Smooth muscle cell (in vitro differentiated cells): Measurements from ENCODE around the gene BPIFB4. TPM values are rescaled to one million over a fixed set of nuclear protein-coding genes. Genes with fewer than 3 reads are reported as not detected.

ENCODE experiments used
- DNase-seq: peaks from one replicate; lab custom pipeline; 2025; ENCODE audit not compliant: unreplicated experiment; lab: John Stamatoyannopoulos, UW
- H2AFZ ChIP-seq: fragments of 200-600 bp; sonication (generic); 2 replicates; pipeline ENCODE4 v1.6.0; 2016; ENCODE audit warnings: antibody characterized with exemption, low read depth, mild to moderate bottlenecking
- H3F3A ChIP-seq: fragments of 200-600 bp; sonication (generic); 2 replicates; pipeline ENCODE4 v1.6.0; 2017; ENCODE audit warnings: antibody characterized with exemption, low read depth
- H3K27ac ChIP-seq: fragments of 200-600 bp; sonication (generic); 2 replicates; pipeline ENCODE4 v1.5.1; 2016; ENCODE audit warnings: low read depth, mild to moderate bottlenecking
- H3K27me3 ChIP-seq: fragments of 200-600 bp; sonication (generic); 2 replicates; pipeline ENCODE4 v1.6.1; 2016; ENCODE audit warnings: low read depth, mild to moderate bottlenecking
- H3K36me3 ChIP-seq: fragments of 200-600 bp; sonication (generic); 2 replicates; pipeline ENCODE4 v1.5.1; 2016; ENCODE audit warnings: low read depth
- H3K4me1 ChIP-seq: fragments of 200-600 bp; sonication (generic); 2 replicates; pipeline ENCODE4 v1.5.1; 2016; ENCODE audit warnings: low read depth
- H3K4me2 ChIP-seq: fragments of 200-600 bp; sonication (generic); 2 replicates; pipeline ENCODE4 v1.6.0; 2016; ENCODE audit warnings: mild to moderate bottlenecking
- H3K4me3 ChIP-seq: fragments of 200-600 bp; sonication (generic); 2 replicates; pipeline ENCODE4 v1.5.1; 2016; ENCODE audit warnings: mild to moderate bottlenecking
- H3K79me2 ChIP-seq: fragments of 200-600 bp; sonication (generic); 2 replicates; pipeline ENCODE4 v1.6.0; 2016; ENCODE audit warnings: low read depth, mild to moderate bottlenecking
- H3K9ac ChIP-seq: fragments of 200-600 bp; sonication (generic); 2 replicates; pipeline ENCODE4 v1.6.0; 2016; ENCODE audit warnings: low read depth
- H3K9me3 ChIP-seq: fragments of 200-600 bp; sonication (generic); replicated peaks from 2 replicates; pipeline ENCODE4 v1.5.1; 2016; ENCODE audit warnings: low read depth
- H4K20me1 ChIP-seq: fragments of 200-600 bp; sonication (generic); 2 replicates; pipeline ENCODE4 v1.6.0; 2016; ENCODE audit warnings: low read depth
- WGBS: methylation state at CpG from one replicate; pipeline ENCODE4 v1.1.7; 2016; ENCODE audit warnings: low lambda C conversion rate; 5-methylcytosine and 5-hydroxymethylcytosine counted together
- polyA plus RNA-seq: library from polyadenylated mRNA; unstranded; fragments of >200 nt; fragmentation: Nextera tagmentation; extraction: Ambion mirVana; gene quantifications from 2 replicates; pipeline ENCODE4 v1.2.1, GENCODE V29; 2016
- total RNA-seq: library from RNA; depleted of rRNA; stranded (reverse); fragments of >200 nt; gene quantifications from 2 replicates; pipeline ENCODE4 v1.2.3, GENCODE V29; 2014
- TF ChIP-seq, protein P1 (sequence below): fragments of 200-600 bp; sonication (generic); IDR thresholded peaks from 2 replicates; pipeline ENCODE4 v1.5.1; 2017; ENCODE audit warnings: borderline replicate concordance, mild to moderate bottlenecking, antibody characterized with exemption; ENCODE audit not compliant: insufficient read depth, poor library complexity, severe bottlenecking

Gene BPIFB4
- total RNA-seq = not detected in 2 replicates
- polyA plus RNA-seq = not detected in 2 replicates

GRCh38 chr20:33079259-33079658 is at the start of gene BPIFB4:
Gene BPIFB4, plus strand, starts transcription at chr20:33079643. Its CDS starts 1,884 bp downstream, at chr20:33081527.
- Histone ChIP-seq H3K4me3 (no peak within 1 kb of the TSS), H3K36me3 (no peaks in the 10 kb centered on the region), H3K9me3 (no peaks in the 10 kb centered on the region), H3K4me1 (no peaks in the 10 kb centered on the region), H3K4me2 (no peak within 1 kb of the TSS), H3K27me3 (no peaks in the 10 kb centered on the region), H3K27ac (no peak within 1 kb of the TSS), H4K20me1 (no peaks in the 10 kb centered on the region), H2AFZ (no peak within 1 kb of the TSS), H3K9ac (no peak within 1 kb of the TSS), H3K79me2 (no peaks in the 10 kb centered on the region), H3F3A (no peaks in the 10 kb centered on the region)
- 98% methylated on average over 2 of the region's 2 CpGs for WGBS
- TF ChIP-seq, protein P1, sequence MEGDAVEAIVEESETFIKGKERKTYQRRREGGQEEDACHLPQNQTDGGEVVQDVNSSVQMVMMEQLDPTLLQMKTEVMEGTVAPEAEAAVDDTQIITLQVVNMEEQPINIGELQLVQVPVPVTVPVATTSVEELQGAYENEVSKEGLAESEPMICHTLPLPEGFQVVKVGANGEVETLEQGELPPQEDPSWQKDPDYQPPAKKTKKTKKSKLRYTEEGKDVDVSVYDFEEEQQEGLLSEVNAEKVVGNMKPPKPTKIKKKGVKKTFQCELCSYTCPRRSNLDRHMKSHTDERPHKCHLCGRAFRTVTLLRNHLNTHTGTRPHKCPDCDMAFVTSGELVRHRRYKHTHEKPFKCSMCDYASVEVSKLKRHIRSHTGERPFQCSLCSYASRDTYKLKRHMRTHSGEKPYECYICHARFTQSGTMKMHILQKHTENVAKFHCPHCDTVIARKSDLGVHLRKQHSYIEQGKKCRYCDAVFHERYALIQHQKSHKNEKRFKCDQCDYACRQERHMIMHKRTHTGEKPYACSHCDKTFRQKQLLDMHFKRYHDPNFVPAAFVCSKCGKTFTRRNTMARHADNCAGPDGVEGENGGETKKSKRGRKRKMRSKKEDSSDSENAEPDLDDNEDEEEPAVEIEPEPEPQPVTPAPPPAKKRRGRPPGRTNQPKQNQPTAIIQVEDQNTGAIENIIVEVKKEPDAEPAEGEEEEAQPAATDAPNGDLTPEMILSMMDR = no peak
- no peak for DNase-seq

DNA sequence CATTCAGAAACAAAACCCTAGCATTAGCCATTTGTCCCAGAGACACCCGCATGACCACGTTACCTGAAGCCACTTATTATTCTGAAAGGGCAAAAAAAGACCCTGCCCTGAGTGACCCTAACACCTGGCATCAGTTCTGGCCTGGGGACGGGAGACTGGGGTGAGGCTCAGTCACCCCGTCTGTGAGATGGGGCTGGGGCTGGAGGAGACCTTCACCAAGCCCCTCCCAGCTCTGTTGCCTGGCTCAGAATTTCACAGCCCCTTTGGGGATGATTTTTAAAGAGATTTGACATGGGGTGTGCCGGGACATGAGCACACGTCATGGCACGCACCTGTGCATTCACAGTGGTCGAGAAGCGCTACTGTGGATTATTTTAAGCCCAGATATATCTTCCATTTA is 49.4 kb upstream of the BPIFB4 start:
- H2AFZ ChIP-seq = no peak overlapping the region
- H3K9ac ChIP-seq = no peak overlapping the region
- H3K79me2 ChIP-seq = no peaks in the 10 kb centered on the region
- H3F3A ChIP-seq = no peaks in the 10 kb centered on the region
- no peak for DNase-seq
- H3K27me3 ChIP-seq = peaks cover 41% of the 10 kb centered on the region
- H3K9me3 ChIP-seq = no peaks in the 10 kb centered on the region
- no peak overlapping the region for H3K4me3 ChIP-seq
- H3K27ac ChIP-seq = no peak overlapping the region
- H3K4me2 ChIP-seq = no peak overlapping the region
- H4K20me1 ChIP-seq = no peaks in the 10 kb centered on the region
- 89% methylated on average over 9 of the region's 9 CpGs for WGBS
- TF ChIP-seq, protein P1 = no peak
- H3K4me1 ChIP-seq = no peaks in the 10 kb centered on the region
- no peaks in the 10 kb centered on the region for H3K36me3 ChIP-seq

- H3K27ac ChIP-seq = no peak overlapping the region
- no peak overlapping the region for H3K9ac ChIP-seq
- no peaks in the 10 kb centered on the region for H3K79me2 ChIP-seq
- no peaks in the 10 kb centered on the region for H3K9me3 ChIP-seq
- H3F3A ChIP-seq = no peaks in the 10 kb centered on the region
- H3K4me3 ChIP-seq = no peak overlapping the region
- H3K36me3 ChIP-seq = no peaks in the 10 kb centered on the region
- H2AFZ ChIP-seq = no peak overlapping the region
- H3K4me2 ChIP-seq = no peak overlapping the region
- no peaks in the 10 kb centered on the region for H3K4me1 ChIP-seq
- no peak for DNase-seq
- no peaks in the 10 kb centered on the region for H4K20me1 ChIP-seq
- TF ChIP-seq, protein P1 = no peak
- H3K27me3 ChIP-seq = peaks cover 41% of the 10 kb centered on the region
- WGBS = 89% methylated on average over 6 of the region's 6 CpGs
These were observed 48.9 kb upstream of the BPIFB4 start for GRCh38 chr20:33030569-33030968.

GRCh38 chr20:33031531-33031930 is 47.9 kb upstream of the BPIFB4 start, which contains the start of gene BPIFB6:
Gene BPIFB6, plus strand, starts transcription at chr20:33031648. Its CDS starts 0 bp downstream, at chr20:33031648.
- H3F3A ChIP-seq = no peaks in the 10 kb centered on the region
- DNase-seq = no peak
- H3K79me2 ChIP-seq = no peaks in the 10 kb centered on the region
- H2AFZ ChIP-seq = no peak within 1 kb of the TSS
- H3K4me3 ChIP-seq = no peak within 1 kb of the TSS
- no peak within 1 kb of the TSS for H3K27ac ChIP-seq
- H3K4me2 ChIP-seq = no peak within 1 kb of the TSS
- TF ChIP-seq, protein P1 = no peak
- H4K20me1 ChIP-seq = no peaks in the 10 kb centered on the region
- H3K9me3 ChIP-seq = no peaks in the 10 kb centered on the region
- no peaks in the 10 kb centered on the region for H3K36me3 ChIP-seq
- H3K4me1 ChIP-seq = no peaks in the 10 kb centered on the region
- 92% methylated on average over 10 of the region's 10 CpGs for WGBS
- H3K27me3 ChIP-seq = peaks cover 32% of the 10 kb centered on the region
- no peak within 1 kb of the TSS for H3K9ac ChIP-seq
